ENCODE data around the gene SEC24D. TPM values are rescaled to one million over a fixed set of nuclear protein-coding genes. Genes with fewer than 3 reads are reported as not detected.

Gene SEC24D
- total and polyA plus RNA-seq, 2 of the 8 experiments (the other 6 are each of a cell fraction or from before 2014, with no cell fraction given) = 28.9 to 91.6 TPM

DNA sequence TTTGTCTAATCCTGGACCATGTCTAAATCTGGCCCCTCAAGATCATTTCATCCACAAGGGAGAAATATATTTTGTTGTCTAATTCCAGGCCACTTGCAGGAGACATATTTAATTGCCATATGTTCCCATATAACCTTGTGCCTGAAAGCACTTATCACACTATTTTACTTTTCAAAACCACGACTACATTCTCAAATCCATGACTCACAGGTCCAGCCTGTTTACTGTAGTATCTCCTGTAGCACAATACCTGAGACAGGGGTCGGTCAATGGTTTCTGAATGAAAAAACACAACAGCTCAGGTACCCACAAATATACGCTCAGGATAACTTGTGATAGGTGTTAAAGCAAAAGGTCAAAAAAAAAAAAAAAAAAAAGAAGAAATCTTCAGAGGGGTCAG lies 60.9 kb downstream of the SEC24D start (continued):
- TF ChIP-seq CBX8 (IDR thresholded peaks at IDR 0.05; ENCODE audit: borderline replicate concordance, low read depth, low read length) (no peak), YY1 (IDR thresholded peaks at IDR 0.05; ENCODE audit: low read depth, low read length) (no peak), MAFK (IDR thresholded peaks at IDR 0.05; ENCODE audit: low read depth, low read length) (no peak), POLR2AphosphoS5 (IDR thresholded peaks at IDR 0.05; ENCODE audit: low read depth, low read length) (no peak), TAF1 (IDR thresholded peaks at IDR 0.05; ENCODE audit: low read depth, low read length) (no peak), PHF8 (conservative IDR thresholded peaks at IDR 0.05; ENCODE audit: low read depth, low read length) (no peak)
